ENCODE measurements around the gene TRPM3. TPM values are rescaled to one million over a fixed set of nuclear protein-coding genes. Genes with fewer than 3 reads are reported as not detected.
A peak's percentile ranks its signal among the peaks of the same experiment; 100 is the strongest.

TRPM3 gene
- total and polyA plus RNA-seq, 9 of the 15 experiments (the other 6 are each of a cell fraction or from before 2014, with no cell fraction given) = 0.04 TPM; not detected in 8

DNA sequence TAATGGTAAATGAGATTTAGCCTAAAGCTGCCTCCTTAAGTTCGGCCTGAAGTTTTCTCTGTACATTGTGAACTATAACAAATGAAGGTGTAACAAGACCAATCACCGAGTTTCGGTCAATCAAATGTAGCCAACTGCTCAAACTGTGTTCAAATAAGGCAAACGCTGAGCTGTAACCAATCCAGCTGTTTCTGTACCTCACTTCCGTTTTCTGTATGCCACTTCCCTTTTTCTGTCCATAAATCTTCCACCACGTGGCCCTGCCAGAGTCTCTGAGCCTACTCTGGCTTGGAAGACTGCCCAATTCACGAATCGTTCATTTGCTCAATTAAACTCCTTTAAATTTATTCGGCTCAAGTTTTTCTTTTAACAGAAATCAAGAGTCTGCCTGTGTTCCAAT is 513.5 kb downstream of the TRPM3 start (continued):
- TF ChIP-seq, protein P1, sequence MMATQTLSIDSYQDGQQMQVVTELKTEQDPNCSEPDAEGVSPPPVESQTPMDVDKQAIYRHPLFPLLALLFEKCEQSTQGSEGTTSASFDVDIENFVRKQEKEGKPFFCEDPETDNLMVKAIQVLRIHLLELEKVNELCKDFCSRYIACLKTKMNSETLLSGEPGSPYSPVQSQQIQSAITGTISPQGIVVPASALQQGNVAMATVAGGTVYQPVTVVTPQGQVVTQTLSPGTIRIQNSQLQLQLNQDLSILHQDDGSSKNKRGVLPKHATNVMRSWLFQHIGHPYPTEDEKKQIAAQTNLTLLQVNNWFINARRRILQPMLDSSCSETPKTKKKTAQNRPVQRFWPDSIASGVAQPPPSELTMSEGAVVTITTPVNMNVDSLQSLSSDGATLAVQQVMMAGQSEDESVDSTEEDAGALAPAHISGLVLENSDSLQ (IDR thresholded peaks at IDR 0.05) = peak; percentile 97
- TF ChIP-seq, protein P2, sequence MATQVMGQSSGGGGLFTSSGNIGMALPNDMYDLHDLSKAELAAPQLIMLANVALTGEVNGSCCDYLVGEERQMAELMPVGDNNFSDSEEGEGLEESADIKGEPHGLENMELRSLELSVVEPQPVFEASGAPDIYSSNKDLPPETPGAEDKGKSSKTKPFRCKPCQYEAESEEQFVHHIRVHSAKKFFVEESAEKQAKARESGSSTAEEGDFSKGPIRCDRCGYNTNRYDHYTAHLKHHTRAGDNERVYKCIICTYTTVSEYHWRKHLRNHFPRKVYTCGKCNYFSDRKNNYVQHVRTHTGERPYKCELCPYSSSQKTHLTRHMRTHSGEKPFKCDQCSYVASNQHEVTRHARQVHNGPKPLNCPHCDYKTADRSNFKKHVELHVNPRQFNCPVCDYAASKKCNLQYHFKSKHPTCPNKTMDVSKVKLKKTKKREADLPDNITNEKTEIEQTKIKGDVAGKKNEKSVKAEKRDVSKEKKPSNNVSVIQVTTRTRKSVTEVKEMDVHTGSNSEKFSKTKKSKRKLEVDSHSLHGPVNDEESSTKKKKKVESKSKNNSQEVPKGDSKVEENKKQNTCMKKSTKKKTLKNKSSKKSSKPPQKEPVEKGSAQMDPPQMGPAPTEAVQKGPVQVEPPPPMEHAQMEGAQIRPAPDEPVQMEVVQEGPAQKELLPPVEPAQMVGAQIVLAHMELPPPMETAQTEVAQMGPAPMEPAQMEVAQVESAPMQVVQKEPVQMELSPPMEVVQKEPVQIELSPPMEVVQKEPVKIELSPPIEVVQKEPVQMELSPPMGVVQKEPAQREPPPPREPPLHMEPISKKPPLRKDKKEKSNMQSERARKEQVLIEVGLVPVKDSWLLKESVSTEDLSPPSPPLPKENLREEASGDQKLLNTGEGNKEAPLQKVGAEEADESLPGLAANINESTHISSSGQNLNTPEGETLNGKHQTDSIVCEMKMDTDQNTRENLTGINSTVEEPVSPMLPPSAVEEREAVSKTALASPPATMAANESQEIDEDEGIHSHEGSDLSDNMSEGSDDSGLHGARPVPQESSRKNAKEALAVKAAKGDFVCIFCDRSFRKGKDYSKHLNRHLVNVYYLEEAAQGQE (IDR thresholded peaks at IDR 0.05; ENCODE audit: borderline replicate concordance) = peak; percentile 55
- TF ChIP-seq, protein P2 (CRISPR knock-in tag; IDR thresholded peaks at IDR 0.05; ENCODE audit: low read depth) = no peak
- no peak for TF ChIP-seq ZNF174 (CRISPR knock-in tag; IDR thresholded peaks at IDR 0.05)
- TF ChIP-seq, protein P3, sequence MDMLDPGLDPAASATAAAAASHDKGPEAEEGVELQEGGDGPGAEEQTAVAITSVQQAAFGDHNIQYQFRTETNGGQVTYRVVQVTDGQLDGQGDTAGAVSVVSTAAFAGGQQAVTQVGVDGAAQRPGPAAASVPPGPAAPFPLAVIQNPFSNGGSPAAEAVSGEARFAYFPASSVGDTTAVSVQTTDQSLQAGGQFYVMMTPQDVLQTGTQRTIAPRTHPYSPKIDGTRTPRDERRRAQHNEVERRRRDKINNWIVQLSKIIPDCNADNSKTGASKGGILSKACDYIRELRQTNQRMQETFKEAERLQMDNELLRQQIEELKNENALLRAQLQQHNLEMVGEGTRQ (CRISPR knock-in tag; IDR thresholded peaks at IDR 0.05) = peak; percentile 86
- peak; percentile 99 for TF ChIP-seq MEIS2 (IDR thresholded peaks at IDR 0.05; ENCODE audit: partially characterized antibody)
- no peak for TF ChIP-seq ZNF140 (CRISPR knock-in tag; IDR thresholded peaks at IDR 0.05)
- TF ChIP-seq NR1H2 (CRISPR knock-in tag; IDR thresholded peaks at IDR 0.05) = no peak
- no peak for TF ChIP-seq XRCC3 (IDR thresholded peaks at IDR 0.05)
- TF ChIP-seq GABPB1 (CRISPR knock-in tag; IDR thresholded peaks at IDR 0.05) = peak; percentile 62; the same call in 1 of the 2 replicates

Data from K562 (cell line).